NCI-H446 (cell line): ENCODE measurements around the gene UGT1A9.
"Not testable (repeated sequence)": the region's sequence is repeated elsewhere in the genome, so short reads cannot be mapped to it uniquely, and the experiment has no call there.

Experiments used
- DNase-seq, 2 experiments: peaks; one replicate each; lab custom pipeline; 2025; lab: John Stamatoyannopoulos, UW

Gene UGT1A9

DNA sequence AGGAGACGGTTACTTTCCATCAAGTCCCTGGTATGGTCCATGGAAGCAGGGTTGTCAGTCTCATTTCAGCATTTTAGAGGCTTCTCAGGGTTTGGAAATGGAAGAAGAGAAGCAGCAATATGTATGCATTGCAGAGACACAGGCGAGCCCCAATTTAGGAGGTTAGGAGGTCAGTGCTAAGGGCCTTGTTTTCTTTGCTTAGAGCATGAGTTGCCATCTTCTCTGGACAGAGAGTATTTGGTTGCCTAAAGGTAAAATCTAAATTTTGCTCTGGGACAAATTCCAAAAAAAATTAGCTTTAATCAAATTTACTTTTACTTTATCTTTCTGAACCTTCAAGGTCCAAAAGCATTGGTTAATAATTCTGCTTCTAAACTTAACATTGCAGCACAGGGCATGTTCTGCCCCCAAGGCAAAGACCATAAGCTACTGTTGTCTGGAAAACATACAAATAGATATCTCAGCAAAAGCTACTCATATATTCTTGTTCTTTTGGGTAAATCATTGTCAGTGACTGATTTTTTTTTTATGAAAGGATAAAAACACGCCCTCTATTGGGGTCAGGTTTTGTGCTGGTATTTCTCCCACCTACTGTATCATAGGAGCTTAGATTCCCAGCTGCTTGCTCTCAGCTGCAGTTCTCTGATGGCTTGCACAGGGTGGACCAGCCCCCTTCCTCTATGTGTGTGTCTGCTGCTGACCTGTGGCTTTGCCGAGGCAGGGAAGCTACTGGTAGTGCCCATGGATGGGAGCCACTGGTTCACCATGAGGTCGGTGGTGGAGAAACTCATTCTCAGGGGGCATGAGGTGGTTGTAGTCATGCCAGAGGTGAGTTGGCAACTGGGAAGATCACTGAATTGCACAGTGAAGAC, at the start of gene UGT1A9:
Gene UGT1A9, plus strand, starts transcription at position 609 of the 872 bp plus-strand sequence. Its CDS starts 37 bp downstream, at position 646.
- DNase-seq: no peak

DNA sequence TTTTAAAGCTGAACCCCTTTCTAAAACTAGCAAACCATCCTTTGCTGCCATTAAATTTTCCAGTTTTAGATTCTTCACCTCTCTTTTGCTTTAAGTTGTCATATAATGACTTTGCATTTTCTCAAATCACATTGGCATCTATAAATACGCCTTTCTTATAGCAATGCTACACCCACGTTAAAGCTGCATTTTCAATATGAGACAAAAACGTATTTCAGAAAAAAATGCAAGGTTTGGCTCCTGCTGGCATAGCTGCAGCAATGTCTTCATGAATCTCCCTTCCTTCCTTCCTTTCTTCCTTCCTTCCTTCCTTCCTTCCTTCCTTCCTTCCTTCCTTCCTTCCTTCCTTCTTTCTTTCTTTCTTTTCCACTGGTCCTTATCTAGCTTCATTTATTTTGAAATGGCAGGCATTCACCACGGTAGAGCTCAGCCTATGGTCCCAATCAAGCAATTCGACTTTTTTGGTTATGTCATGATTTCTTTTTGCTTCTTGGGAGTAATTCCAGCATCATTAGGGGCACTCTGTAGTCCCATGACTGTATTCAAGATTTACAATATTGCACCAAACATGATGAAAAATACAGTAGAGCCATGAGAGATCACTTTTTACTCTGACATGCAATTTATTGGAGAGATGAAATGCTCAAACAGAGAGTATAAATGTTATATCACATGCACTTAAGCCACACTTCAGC, 44.2 kb upstream of the UGT1A9 start:
- DNase-seq: no peak

DNA sequence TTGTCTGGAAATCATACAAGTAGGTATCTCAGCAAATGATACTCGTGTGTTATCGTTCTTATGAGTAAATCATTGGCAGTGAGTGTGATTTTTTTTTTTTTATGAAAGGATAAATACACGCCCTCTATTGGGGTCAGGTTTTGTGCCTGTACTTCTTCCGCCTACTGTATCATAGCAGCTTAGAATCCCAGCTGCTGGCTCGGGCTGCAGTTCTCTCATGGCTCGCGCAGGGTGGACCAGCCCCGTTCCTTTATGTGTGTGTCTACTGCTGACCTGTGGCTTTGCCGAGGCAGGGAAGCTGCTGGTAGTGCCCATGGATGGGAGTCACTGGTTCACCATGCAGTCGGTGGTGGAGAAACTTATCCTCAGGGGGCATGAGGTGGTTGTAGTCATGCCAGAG, 35.4 kb upstream of the UGT1A9 start, which contains the start of gene UGT1A10:
Gene UGT1A10, plus strand, starts transcription at position 143 of the 400 bp plus-strand sequence. Its CDS starts 75 bp downstream, at position 218.
- not testable (repeated sequence) for DNase-seq

DNA sequence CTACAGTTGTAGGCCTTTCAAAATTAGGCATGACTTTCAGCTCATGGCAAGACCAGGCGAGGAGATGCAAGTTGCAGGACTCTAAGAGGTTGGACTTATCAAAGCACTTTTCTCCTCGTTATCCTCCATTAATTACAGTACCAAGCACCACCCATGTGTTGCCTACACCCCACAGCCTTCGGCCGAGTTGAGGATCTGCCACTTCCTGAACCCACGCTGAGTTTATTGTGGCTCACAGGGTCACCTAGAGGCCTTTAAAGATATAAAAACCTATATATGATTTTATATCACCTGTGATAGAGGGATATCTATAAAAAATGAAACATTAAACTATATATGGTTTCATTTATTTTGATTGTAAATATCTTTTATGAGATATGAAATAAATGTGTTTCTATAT, 32.9 kb upstream of the UGT1A9 start:
- no peak for DNase-seq

DNA sequence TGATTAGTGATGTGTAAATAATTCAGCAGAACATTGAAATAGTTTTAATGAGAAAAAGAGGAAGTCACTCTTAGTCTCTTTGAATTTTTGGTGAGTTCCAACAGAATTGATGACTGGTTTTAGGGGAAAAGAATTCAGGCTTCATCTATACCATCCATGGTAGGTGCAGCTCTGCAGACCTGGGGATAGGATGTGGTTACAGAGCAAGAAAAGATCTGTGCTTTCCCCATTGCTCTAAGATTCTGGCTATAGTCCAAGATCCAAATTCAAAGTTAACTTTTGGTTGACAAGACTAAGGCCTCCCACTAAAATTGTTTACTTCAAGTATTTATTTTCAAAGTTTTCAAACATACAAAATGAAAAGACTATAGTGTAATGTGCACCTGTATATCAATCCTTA, 31.8 kb upstream of the UGT1A9 start:
- DNase-seq: no peak

DNA sequence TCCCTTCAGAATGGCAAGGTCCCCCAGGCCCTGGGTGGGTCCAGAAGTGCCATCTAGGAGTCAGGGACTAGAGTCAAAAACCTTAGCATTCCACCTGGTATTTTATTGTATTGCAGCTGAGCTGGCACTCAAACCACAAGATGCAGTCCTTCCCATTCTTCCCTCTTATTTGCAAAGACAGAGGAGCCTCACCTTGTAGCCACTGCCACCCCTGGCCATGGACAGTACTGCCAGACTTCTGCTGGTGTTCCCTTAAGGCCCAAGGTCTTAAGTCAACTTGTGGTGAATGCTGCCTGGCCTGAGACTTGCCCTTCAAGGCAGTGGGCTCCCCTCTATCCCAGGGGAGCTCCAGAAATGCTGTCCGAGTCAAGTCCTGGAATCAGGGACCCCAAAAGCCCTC, 28.6 kb upstream of the UGT1A9 start:
- no peak for DNase-seq

DNA sequence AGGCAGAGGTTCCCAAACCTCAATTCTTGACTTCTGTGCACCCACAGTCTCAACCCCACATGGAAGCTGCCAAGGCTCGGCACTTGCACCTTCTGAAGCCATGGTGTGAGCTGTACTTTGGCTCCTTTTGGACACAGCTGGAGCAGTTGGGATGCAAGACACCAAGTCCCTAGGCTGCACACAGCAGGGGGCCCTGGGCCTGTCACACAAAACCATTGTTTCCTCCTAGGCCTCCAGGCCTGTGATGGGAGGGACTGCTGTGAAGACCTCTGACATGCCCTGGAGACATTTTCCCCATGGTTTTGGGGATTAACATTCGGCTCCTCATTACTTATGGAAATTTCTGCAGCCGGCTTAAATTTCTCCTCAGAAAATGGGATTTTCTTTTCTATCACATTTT, 25.7 kb upstream of the UGT1A9 start:
- DNase-seq: not testable (repeated sequence)

DNA sequence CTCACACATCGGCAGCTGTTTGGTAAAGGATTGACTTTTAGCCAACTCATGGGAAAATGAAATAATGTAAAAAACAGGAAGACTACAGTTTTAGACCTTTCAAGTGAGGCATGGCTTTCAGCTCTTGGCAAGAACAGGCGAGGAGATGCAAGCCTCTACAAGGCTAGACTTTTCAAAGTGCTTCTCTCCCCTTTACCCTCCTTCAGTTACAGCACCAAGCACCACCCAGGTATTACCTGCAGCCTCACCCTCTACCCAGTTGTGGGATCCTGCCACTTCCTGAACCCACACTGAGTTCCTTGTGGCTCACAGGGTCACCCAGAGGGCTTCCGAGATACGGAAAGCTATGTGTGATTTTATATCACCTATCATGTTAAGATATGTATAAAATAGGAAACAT, 20.7 kb upstream of the UGT1A9 start:
- no peak for DNase-seq

DNA sequence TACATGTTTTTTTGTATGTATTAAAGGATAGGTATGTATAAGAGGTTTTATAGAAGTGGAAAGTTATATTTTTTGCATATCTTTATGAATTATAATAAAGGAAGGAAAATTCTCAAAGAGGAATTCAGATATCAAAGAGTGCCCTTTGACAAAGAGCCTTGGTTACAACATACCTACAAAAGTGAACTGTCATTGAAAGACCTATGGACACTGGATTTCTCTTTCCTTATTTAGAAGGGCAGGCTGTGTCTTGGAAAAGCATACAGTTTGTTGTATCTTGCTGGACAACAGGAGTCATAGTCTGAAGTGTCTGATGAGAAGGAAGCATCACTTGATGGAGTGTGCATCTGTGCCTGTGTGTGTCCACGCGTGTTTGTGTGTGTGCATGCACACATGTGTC, 20.3 kb upstream of the UGT1A9 start:
- no peak for DNase-seq

DNA sequence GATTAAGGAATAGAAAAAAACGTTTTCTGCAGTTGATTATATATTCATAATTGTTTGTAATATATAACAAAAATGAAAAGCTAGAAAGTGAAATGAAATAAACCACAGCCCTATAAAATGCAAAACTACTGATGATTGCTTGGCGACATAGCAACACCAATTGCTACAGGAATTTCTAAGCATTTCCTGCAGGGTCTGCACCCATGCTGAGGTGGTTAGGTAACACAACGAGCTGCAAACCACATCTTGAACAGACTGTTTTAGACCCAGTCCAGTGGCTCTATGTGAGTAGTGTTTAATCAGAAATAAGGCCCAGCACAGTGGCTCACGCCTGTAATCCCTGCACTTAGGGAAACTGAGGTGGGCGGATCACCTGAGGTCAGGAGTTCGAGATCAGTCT, 17.2 kb upstream of the UGT1A9 start:
- no peak for DNase-seq

DNA sequence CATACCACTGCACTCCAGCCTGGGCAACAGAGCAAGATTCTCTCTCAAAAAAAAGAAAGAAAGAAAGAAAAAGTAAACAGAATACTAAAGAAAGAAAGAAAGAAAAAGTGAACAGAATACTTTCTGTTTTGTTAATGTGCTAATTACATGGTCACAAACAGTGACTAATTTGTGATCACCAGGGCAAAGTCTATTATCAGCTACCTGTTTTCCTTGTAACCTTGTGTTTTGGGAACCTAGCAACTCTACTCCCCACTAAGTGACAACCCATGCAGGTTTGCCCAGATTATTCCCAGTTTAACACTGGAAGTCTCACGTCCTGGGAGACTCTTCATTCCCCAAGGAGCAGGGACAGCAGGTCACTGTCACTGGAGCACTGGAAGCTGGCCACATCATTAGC, 16.7 kb upstream of the UGT1A9 start:
- DNase-seq: no peak

DNA sequence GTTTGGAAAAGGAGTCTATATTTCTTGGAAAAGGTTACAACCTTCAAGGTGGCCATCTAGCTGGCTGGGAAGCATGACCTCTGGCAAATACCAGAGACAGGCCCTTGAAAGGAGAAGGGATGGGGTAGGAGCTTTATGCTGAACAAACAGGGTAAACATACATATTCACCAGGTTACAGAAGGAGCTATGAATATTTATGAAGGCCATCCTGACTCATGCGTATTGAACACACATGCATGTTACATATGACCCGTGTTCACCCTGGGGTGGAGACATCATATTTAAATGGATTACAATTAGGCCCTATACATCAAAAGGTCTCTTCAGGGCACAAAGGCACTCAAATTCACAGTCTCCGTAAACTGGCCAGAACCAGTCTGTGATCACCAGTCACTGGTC, 15.8 kb upstream of the UGT1A9 start:
- not testable (repeated sequence) for DNase-seq

DNA sequence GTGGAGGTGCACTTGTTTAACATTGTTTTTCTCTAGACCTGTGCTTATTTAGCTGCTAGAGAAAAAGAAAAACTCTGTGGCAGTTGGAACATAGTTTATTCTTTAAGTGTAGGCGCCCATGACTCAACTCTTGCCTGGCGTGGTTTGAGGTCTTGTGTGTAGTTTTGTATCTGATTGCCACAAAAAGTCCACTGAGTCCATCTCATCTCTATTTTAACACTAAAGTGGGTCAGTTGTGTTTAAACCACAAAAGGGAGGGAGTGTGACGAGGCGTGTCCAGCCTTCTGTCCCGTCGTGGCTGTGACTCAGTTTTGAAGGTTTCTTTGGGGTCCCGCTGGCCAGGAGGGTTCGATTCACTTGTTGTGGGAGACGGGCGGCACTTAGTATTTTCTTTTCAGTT, 15.3 kb upstream of the UGT1A9 start:
- DNase-seq: no peak

DNA sequence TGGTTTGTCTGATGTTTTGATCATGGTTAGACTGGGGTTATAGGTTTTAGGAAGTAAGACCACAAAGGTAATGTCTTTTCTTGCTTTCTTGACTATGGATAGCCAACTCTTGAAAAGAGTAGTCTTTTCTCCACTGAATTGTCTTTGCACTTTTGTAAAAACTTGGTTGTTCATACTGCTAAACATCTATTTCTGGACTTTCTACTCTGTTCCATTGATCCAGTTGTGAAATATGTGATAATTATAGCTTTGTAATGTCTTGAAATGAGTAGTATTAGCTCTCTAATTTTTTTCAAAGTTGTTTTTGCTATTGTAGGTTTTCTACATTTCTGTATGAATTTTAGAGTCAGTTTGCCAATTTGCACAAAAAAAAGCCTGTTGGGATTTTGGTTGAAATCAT, 13.1 kb upstream of the UGT1A9 start:
- no peak for DNase-seq

DNA sequence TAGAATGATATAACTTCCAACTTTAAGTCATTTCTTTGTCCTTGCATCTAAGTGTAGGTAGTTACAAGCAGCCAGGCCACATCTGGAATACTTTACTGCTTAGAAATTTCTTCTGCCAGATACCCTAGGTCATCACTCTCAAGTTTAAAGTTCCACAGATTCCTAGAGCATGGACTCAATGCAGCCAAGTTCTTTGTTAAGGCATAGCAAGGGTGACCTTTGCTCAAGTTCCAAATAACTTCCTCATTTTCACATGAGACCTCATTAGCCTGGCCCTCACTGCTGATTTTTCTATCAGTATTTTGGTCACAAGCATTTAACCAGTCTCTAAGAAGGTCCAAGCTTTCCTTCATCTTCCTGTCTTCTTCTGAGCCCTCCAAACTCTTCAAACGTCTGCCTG, 7.8 kb upstream of the UGT1A9 start:
- no peak for DNase-seq

DNA sequence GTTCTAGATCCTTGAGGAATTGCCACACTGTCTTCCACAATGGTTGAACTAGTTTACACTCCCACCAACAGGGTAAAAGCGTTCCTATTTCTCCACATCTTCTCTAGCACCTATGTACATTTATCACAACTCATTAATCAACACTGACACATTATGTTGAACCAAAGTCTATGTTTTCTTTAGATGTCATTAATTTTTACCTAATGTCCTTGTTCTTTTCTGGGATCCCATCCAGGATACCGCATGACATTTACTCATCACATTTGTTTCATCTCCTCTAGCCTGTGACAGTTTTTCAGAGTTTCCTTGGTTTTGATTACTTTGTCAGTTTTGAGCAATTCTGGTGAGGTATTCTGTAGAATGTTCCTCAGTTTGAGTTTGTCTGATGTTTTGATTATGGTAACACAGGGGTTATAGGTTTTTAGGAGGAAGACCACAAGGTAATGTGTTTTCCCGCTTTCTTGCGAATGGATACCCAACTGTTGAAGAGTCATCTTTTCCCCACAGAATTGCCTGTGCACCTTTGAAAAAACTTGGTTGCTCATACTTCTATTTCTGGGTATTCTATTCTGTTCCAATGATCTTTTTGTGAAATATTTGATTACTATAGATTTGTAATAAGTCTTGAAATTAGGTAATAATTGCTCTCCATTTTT, 3.0 kb upstream of the UGT1A9 start:
- no peak for DNase-seq

DNA sequence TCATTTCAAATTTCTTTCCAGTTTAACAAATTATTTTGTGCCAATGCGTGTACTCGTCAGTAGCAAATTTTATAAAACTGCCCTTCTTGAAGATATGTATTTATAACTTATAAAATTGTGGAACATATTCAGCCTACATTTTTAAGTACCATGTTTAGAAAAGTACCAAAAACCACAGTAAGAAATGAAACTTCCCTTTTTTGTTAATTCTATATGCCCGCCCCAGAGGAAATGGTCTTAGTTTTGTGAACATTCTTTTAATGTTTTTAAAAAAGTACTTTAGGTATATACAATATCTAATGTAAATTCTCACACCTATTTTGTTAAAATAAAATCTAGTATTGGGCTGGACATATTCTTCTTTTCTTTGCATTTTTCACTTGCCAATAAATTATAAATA, 1.2 kb downstream of the UGT1A9 start:
- no peak for DNase-seq

DNA sequence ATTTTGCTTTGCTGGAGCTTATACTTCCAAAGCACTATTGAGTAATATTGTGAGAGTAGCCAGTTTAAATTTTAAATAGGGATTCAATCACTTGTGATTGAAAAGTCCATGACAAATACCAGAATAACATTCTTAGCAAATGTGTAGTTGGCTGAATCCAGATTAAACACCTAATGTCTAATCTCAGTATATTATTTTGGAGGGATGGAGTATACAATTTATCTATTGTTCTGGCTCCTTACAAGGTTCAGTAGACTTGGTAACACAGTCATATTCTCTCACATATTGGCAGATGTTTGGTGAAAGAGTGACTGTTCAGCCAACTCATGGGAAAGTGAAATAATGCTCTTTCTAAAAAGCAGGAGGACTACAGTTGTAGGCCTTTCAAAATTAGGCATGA, 2.2 kb downstream of the UGT1A9 start:
- no peak for DNase-seq

DNA sequence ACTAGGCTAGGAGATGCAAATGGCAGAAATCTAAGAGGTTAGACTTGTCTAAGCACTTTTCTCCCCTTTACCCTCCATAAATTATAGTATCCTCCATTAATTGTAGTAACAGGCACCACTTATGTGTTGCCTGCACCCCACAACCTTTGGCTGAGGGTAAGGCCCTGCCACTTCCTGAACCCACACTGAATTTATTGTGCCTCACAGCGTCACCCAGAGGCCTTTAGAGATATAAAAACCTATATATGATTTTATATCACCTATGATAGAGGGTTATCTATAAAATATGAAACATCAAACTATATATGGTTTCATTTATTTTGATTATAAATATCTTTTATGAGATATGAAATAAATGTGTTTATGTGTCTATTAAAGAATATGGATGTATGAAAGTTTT, 2.6 kb downstream of the UGT1A9 start:
- no peak for DNase-seq

DNA sequence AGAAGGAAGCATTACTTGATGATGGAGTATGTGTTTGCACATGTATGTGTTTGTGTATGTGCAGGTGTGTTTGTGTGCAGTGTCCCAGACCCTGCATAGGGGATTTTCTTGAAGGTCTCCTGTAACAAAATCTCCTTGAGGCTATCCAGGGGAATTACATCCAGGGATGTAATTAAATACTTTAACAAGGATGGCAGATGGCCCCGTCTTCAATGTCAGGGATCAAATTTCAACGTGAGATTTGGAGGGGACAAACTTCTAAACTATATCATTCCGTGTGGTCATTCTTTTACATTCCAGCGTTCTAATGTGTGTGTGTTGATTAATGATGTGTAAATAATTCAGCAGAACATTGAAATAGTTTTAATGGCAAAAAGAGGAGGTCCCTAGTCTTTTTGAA, 3.3 kb downstream of the UGT1A9 start:
- no peak for DNase-seq

DNA sequence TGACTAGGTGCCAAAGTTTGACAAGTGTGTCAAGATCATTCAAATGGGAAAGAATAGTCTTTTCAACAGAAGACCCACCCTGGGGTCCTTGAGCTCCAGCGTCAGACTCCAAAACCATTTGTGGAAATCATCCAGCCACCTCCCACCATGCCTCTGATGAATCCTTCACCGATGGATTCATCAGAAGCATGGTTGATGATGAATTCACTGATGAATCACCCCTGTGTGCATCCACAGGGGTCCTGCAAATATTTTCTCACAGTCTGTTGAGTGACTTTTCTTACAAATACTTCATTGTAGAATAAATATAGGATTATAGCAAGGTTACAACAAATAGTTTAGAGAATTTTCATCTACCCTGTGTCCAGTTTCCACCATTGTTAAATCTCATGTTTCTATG, 4.3 kb downstream of the UGT1A9 start:
- no peak for DNase-seq

DNA sequence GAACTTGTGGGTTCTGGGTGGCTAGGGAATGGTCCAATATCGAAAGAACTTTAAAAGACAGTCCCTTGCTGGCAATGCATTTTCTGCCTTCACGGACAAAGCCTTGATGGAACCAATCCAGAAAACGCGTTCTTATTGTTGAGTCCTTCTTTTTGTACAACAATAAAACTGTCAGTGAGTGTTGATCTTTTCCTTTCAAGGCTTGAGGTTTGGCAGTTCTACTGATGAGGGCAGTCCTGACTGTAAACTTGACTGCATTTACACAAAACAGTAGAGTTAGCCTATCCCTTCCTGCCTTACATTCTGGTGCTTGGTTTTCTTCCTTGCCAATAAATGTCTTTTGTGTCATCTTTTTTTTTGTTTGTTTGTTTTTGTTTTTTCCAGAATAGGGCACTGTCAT, 7.5 kb downstream of the UGT1A9 start:
- DNase-seq: no peak
